GM23338 (cell line): ENCODE data around the gene CXCL12. TPM values are rescaled to one million over a fixed set of nuclear protein-coding genes. Genes with fewer than 3 reads are reported as not detected.

Source experiments
- ATAC-seq: fragments of 200-7000 bp; cut with Tn5 transposase; 3 replicates; pipeline ENCODE4 v1.9.1; 2020
- DNase-seq: peaks from one replicate; pipeline ENCODE4 v3.0.0-alpha.2; 2015; ENCODE audit warnings: low spot score
- H2AFZ ChIP-seq: fragments of 200-600 bp; sonication (generic); 2 replicates; pipeline ENCODE4 v1.8.0; 2016; ENCODE audit warnings: antibody characterized with exemption, mild to moderate bottlenecking, moderate library complexity
- H3F3A ChIP-seq: fragments of 200-600 bp; sonication (generic); replicated peaks from 2 replicates; pipeline ENCODE4 v1.8.0; 2017; ENCODE audit warnings: antibody characterized with exemption, mixed run types, low read depth
- H3K27ac ChIP-seq: fragments of 200-600 bp; sonication (generic); 2 replicates; pipeline ENCODE4 v1.6.1; 2016; ENCODE audit warnings: low read depth
- H3K27me3 ChIP-seq: fragments of 200-600 bp; sonication (generic); 2 replicates; pipeline ENCODE4 v1.8.0; 2016; ENCODE audit warnings: mild to moderate bottlenecking, mixed run types, moderate library complexity; ENCODE audit not compliant: insufficient read depth
- H3K36me3 ChIP-seq: fragments of 200-600 bp; sonication (generic); 2 replicates; pipeline ENCODE4 v1.8.0; 2016; ENCODE audit warnings: mild to moderate bottlenecking; ENCODE audit not compliant: insufficient read depth
- H3K4me1 ChIP-seq: fragments of 200-600 bp; sonication (generic); 2 replicates; pipeline ENCODE4 v1.8.0; 2016; ENCODE audit warnings: mild to moderate bottlenecking, moderate library complexity; ENCODE audit not compliant: insufficient read depth
- H3K4me2 ChIP-seq: fragments of 200-600 bp; sonication (generic); 2 replicates; pipeline ENCODE4 v1.7.1; 2017; ENCODE audit warnings: mixed run types
- H3K4me3 ChIP-seq: fragments of 200-600 bp; sonication (generic); 2 replicates; pipeline ENCODE4 v1.6.1; 2016; ENCODE audit warnings: mixed run types
- H3K79me2 ChIP-seq: fragments of 200-600 bp; sonication (generic); replicated peaks from 2 replicates; pipeline ENCODE4 v1.8.0; 2017; ENCODE audit warnings: mild to moderate bottlenecking; ENCODE audit not compliant: insufficient read depth
- H3K9me2 ChIP-seq: fragments of 200-600 bp; sonication (generic); 2 replicates; pipeline ENCODE4 v1.8.0; 2017; ENCODE audit not compliant: insufficient read depth
- H4K20me1 ChIP-seq: fragments of 200-600 bp; sonication (generic); replicated peaks from 2 replicates; pipeline ENCODE4 v1.8.0; 2017; ENCODE audit warnings: mild to moderate bottlenecking; ENCODE audit not compliant: insufficient read depth
- H3K27ac Mint-ChIP-seq: 2 replicates; pipeline ENCODE4 v1.8.0; 2020; ENCODE audit warnings: inconsistent platforms, mild to moderate bottlenecking, moderate library complexity, mixed read lengths
- H3K27me3 Mint-ChIP-seq: 3 replicates; pipeline ENCODE4 v1.8.0; 2022; ENCODE audit warnings: low read depth, mild to moderate bottlenecking, moderate library complexity, mixed read lengths, inconsistent platforms; ENCODE audit not compliant: insufficient read depth, poor library complexity
- H3K36me3 Mint-ChIP-seq: 3 replicates; pipeline ENCODE4 v1.8.0; 2021; ENCODE audit warnings: low read depth, mild to moderate bottlenecking, inconsistent platforms, moderate library complexity, mixed read lengths
- H3K4me1 Mint-ChIP-seq: 3 replicates; pipeline ENCODE4 v1.8.0; 2020; ENCODE audit warnings: mild to moderate bottlenecking, inconsistent platforms, mixed read lengths
- H3K4me3 Mint-ChIP-seq: 3 replicates; pipeline ENCODE4 v1.8.0; 2021; ENCODE audit warnings: moderate library complexity, mild to moderate bottlenecking, inconsistent platforms, mixed read lengths
- H3K9me3 Mint-ChIP-seq: 3 replicates; pipeline ENCODE4 v1.8.0; 2020; ENCODE audit warnings: moderate library complexity, mild to moderate bottlenecking, inconsistent platforms, mixed read lengths
- CREB1 ChIP-seq: fragments of 250-450 bp; sonication (Bioruptor Pico); IDR thresholded peaks from 2 replicates; pipeline ENCODE4 v1.5.0; 2020; ENCODE audit warnings: low read depth, mild to moderate bottlenecking, moderate library complexity
- CTCF ChIP-seq, 2 experiments: fragments of 200-600 bp in 1 of 2; sonication (generic) in 1 of 2; conservative IDR thresholded peaks; 2 replicates each; pipeline versions ENCODE4 v1.5.1 to v1.6.1; 2016 to 2017; ENCODE audit warnings: antibody characterized with exemption in 2 of 2, low read depth in 2 of 2, mild to moderate bottlenecking in 2 of 2, moderate library complexity in 1 of 2
- ETS1 ChIP-seq: IDR thresholded peaks from 2 replicates; pipeline ENCODE4 v1.6.1; 2016; ENCODE audit warnings: antibody characterized with exemption
- EZH2 ChIP-seq: fragments of 200-600 bp; sonication (generic); IDR thresholded peaks from one replicate; pipeline ENCODE4 v1.8.0; 2017; ENCODE audit warnings: antibody characterized with exemption, mild to moderate bottlenecking, low read depth; ENCODE audit not compliant: unreplicated experiment
- EZH2phosphoT487 ChIP-seq: fragments of 200-600 bp; sonication (generic); IDR thresholded peaks from one replicate; pipeline ENCODE4 v1.8.1; 2018; ENCODE audit warnings: antibody characterized with exemption; ENCODE audit not compliant: unreplicated experiment
- NANOG ChIP-seq: IDR thresholded peaks from 2 replicates; pipeline ENCODE4 v1.6.1; 2016; ENCODE audit warnings: antibody characterized with exemption, borderline replicate concordance
- POLR2AphosphoS5 ChIP-seq: IDR thresholded peaks from 2 replicates; pipeline ENCODE4 v1.6.1; 2016; ENCODE audit warnings: antibody characterized with exemption, low read depth
- REST ChIP-seq: IDR thresholded peaks from one replicate; pipeline ENCODE4 v1.6.1; 2018; ENCODE audit warnings: antibody characterized with exemption; ENCODE audit not compliant: unreplicated experiment
- ZNF114 ChIP-seq: fragments of 250-450 bp; sonication (Bioruptor Pico); IDR thresholded peaks from 2 replicates; pipeline ENCODE4 v1.5.0; 2020; ENCODE audit warnings: mild to moderate bottlenecking, moderate library complexity
- ZNF331 ChIP-seq: fragments of 250-450 bp; sonication (Bioruptor Pico); IDR thresholded peaks from 2 replicates; pipeline ENCODE4 v1.5.0; 2020; ENCODE audit warnings: low read depth, mild to moderate bottlenecking, moderate library complexity
- polyA plus RNA-seq: library from polyadenylated mRNA; unstranded; fragments of >200 nt; fragmentation: Nextera tagmentation; extraction: Ambion mirVana; gene quantifications from 2 replicates; pipeline ENCODE4 v1.2.1, GENCODE V29; 2016
- total RNA-seq: library from RNA; depleted of rRNA; stranded (reverse); fragments of >200 nt; shearing (Covaris generic); gene quantifications from 2 replicates; pipeline ENCODE4 v1.2.3, GENCODE V29; 2014

CXCL12 gene
- total and polyA plus RNA-seq, 2 experiments from 2014 or later: 53.8 to 58.5 TPM

- Mint-ChIP-seq H3K4me3 (no peak overlapping the region), H3K4me1 (peaks cover 48% of the 10 kb centered on the region), H3K27ac (no peak overlapping the region), H3K27me3 (peaks cover 11% of the 10 kb centered on the region), H3K9me3 (no peaks in the 10 kb centered on the region; the same call in 2 of the 3 replicates), H3K36me3 (peaks cover 8% of the 10 kb centered on the region; the same call in 2 of the 3 replicates)
- DNase-seq: no peak
- Histone ChIP-seq H3K4me3 (no peak overlapping the region), H3K36me3 (no peaks in the 10 kb centered on the region), H3K9me2 (peaks cover 6% of the 10 kb centered on the region; the same call in 1 of the 2 replicates), H3K4me1 (peaks cover 18% of the 10 kb centered on the region), H3K27me3 (no peaks in the 10 kb centered on the region), H3K4me2 (no peak overlapping the region), H2AFZ (no peak overlapping the region), H3F3A (no peaks in the 10 kb centered on the region), H3K27ac (no peak overlapping the region), H4K20me1 (no peaks in the 10 kb centered on the region), H3K79me2 (no peaks in the 10 kb centered on the region)
- no peak for TF ChIP-seq ZNF331 (CRISPR knock-in tag)
- ATAC-seq: no peak
These were observed 29.3 kb downstream of the CXCL12 start for GRCh38 chr10:44355630-44356029.

- H2AFZ ChIP-seq: no peak overlapping the region
- H3K79me2 ChIP-seq: no peaks in the 10 kb centered on the region
- H3K27ac ChIP-seq: no peak overlapping the region
- no peak overlapping the region for H3K4me3 ChIP-seq
- Mint-ChIP-seq H3K27me3 (peaks cover 11% of the 10 kb centered on the region), H3K9me3 (no peaks in the 10 kb centered on the region; the same call in 2 of the 3 replicates), H3K36me3 (0 out of 3 replicates have a peak, but pooled peaks cover 3% of the 10 kb centered on the region), H3K4me3 (no peak overlapping the region; the same call in 2 of the 3 replicates), H3K4me1 (peaks cover 42% of the 10 kb centered on the region), H3K27ac (no peak overlapping the region)
- no peak for ATAC-seq
- H3K36me3 ChIP-seq: no peaks in the 10 kb centered on the region
- no peaks in the 10 kb centered on the region for H4K20me1 ChIP-seq
- DNase-seq: no peak
- peaks cover 6% of the 10 kb centered on the region; the same call in 1 of the 2 replicates for H3K9me2 ChIP-seq
- H3K4me1 ChIP-seq: peaks cover 13% of the 10 kb centered on the region
- H3K27me3 ChIP-seq: no peaks in the 10 kb centered on the region
- no peaks in the 10 kb centered on the region for H3F3A ChIP-seq
- TF ChIP-seq NANOG: no peak
- no peak overlapping the region for H3K4me2 ChIP-seq
These were observed 30.1 kb downstream of the CXCL12 start for GRCh38 chr10:44354771-44355170.

GRCh38 chr10:44353721-44354120, 31.2 kb downstream of the CXCL12 start:
- Mint-ChIP-seq H3K4me1 (peaks cover 33% of the 10 kb centered on the region), H3K27me3 (peaks cover 11% of the 10 kb centered on the region), H3K9me3 (no peaks in the 10 kb centered on the region; the same call in 2 of the 3 replicates), H3K36me3 (0 out of 3 replicates have a peak, but pooled peaks cover 3% of the 10 kb centered on the region), H3K4me3 (no peak overlapping the region), H3K27ac (no peak overlapping the region)
- H3K4me1 ChIP-seq: peaks cover 12% of the 10 kb centered on the region
- H3K27me3 ChIP-seq: no peaks in the 10 kb centered on the region
- H4K20me1 ChIP-seq: no peaks in the 10 kb centered on the region
- H3K9me2 ChIP-seq: peaks cover 6% of the 10 kb centered on the region; the same call in 1 of the 2 replicates
- DNase-seq (no peak), ATAC-seq (no peak)
- no peak for TF ChIP-seq REST
- no peak for TF ChIP-seq ZNF114
- no peak for TF ChIP-seq EZH2
- no peak for TF ChIP-seq ETS1
- TF ChIP-seq CTCF (conservative IDR thresholded peaks at IDR 0.05; ENCODE audit: low read depth in 2 of 2): no peak
- no peak for TF ChIP-seq POLR2AphosphoS5
- TF ChIP-seq CREB1: no peak
- TF ChIP-seq EZH2phosphoT487: no peak
- no peak for TF ChIP-seq NANOG
- H3K79me2 ChIP-seq: no peaks in the 10 kb centered on the region
- no peak overlapping the region for H2AFZ ChIP-seq
- no peak overlapping the region for H3K27ac ChIP-seq
- H3K4me2 ChIP-seq: no peak overlapping the region
- H3K4me3 ChIP-seq: no peak overlapping the region
- no peaks in the 10 kb centered on the region for H3F3A ChIP-seq
- H3K36me3 ChIP-seq: no peaks in the 10 kb centered on the region
